ENCODE data around the gene SLIT3.

The SLIT3 gene

GRCh38 chr5:169013846-169014245 lies 287.1 kb downstream of the SLIT3 start:
- no peak for DNase-seq

- no peak for DNase-seq
These were observed 287.7 kb downstream of the SLIT3 start for GRCh38 chr5:169013208-169013728.

- no peak for DNase-seq
These were observed 288.5 kb downstream of the SLIT3 start for GRCh38 chr5:169012450-169012849.

- no peak for DNase-seq
These were observed 289.5 kb downstream of the SLIT3 start for GRCh38 chr5:169011451-169011850.

GRCh38 chr5:169011009-169011408 lies 289.9 kb downstream of the SLIT3 start:
- DNase-seq = no peak

GRCh38 chr5:169009123-169009522 lies 291.8 kb downstream of the SLIT3 start:
- DNase-seq = no peak

GRCh38 chr5:169006842-169007790 lies 293.8 kb downstream of the SLIT3 start:
- DNase-seq = no peak

GRCh38 chr5:169004551-169004950 lies 296.4 kb downstream of the SLIT3 start:
- no peak for DNase-seq

GRCh38 chr5:169003721-169004541 lies 297.0 kb downstream of the SLIT3 start:
- DNase-seq = no peak

GRCh38 chr5:169002953-169003555 lies 297.9 kb downstream of the SLIT3 start:
- DNase-seq = no peak

GRCh38 chr5:169001394-169001793 lies 299.5 kb downstream of the SLIT3 start:
- no peak for DNase-seq

- DNase-seq = no peak
These were observed 305.9 kb downstream of the SLIT3 start for GRCh38 chr5:168995024-168995423.

GRCh38 chr5:168992687-168993086 lies 308.3 kb downstream of the SLIT3 start:
- DNase-seq = no peak

- no peak for DNase-seq
These were observed 308.9 kb downstream of the SLIT3 start for GRCh38 chr5:168992016-168992415.

GRCh38 chr5:168991311-168991710 lies 309.6 kb downstream of the SLIT3 start:
- DNase-seq = no peak

- DNase-seq = no peak
These were observed 310.3 kb downstream of the SLIT3 start for GRCh38 chr5:168990679-168991078.

GRCh38 chr5:168989731-168990505 lies 311.0 kb downstream of the SLIT3 start:
- no peak for DNase-seq

- no peak for DNase-seq
These were observed 312.2 kb downstream of the SLIT3 start for GRCh38 chr5:168988699-168989098.

- peak; percentile 19 to 45 for DNase-seq
These were observed 313.2 kb downstream of the SLIT3 start for GRCh38 chr5:168987543-168988300.

GRCh38 chr5:168985454-168985853 lies 315.5 kb downstream of the SLIT3 start:
- no peak for DNase-seq

- DNase-seq = no peak
These were observed 316.7 kb downstream of the SLIT3 start for GRCh38 chr5:168984135-168984675.
